ENCODE data around the gene SCN1A. TPM values are rescaled to one million over a fixed set of nuclear protein-coding genes. Genes with fewer than 3 reads are reported as not detected.

The SCN1A gene
- total and polyA plus RNA-seq, 2 donors: 0.02 to 0.09 TPM

- Histone ChIP-seq H3K27me3 (ENCODE audit: control insufficient read depth in 2 of 2, insufficient read depth in 1 of 2, low read length in 1 of 2) (no peaks in the 10 kb centered on the region), H3K4me3 (ENCODE audit: low read length in 2 of 2) (no peak overlapping the region), H3K36me3 (ENCODE audit: control insufficient read depth in 2 of 2, insufficient read depth in 2 of 2, low read length in 1 of 2) (no peaks in the 10 kb centered on the region), H3K9me3 (ENCODE audit: control insufficient read depth in 2 of 2, insufficient read depth in 1 of 2, low read length in 1 of 2) (no peaks in the 10 kb centered on the region), H3K4me1 (ENCODE audit: control insufficient read depth in 2 of 2, insufficient read depth in 2 of 2, low read length in 2 of 2) (no peaks in the 10 kb centered on the region), H3K27ac (ENCODE audit: low read depth in 1 of 2, low read length in 1 of 2) (no peak overlapping the region)
- no peak for DNase-seq (ENCODE audit: low read depth in 6 of 9, low spot score in 9 of 9)
- 71% methylated on average over 2 of the region's 2 CpGs for WGBS
Observed at GRCh38 chr2:166074011-166074410, 53.8 kb downstream of the SCN1A start.

- H3K36me3 ChIP-seq (ENCODE audit: control insufficient read depth in 2 of 2, insufficient read depth in 2 of 2, low read length in 1 of 2): no peaks in the 10 kb centered on the region
- no peaks in the 10 kb centered on the region for H3K4me1 ChIP-seq (ENCODE audit: control insufficient read depth in 2 of 2, insufficient read depth in 2 of 2, low read length in 2 of 2)
- WGBS: 87% methylated on average over 3 of the region's 3 CpGs
- no peaks in the 10 kb centered on the region for H3K27me3 ChIP-seq (ENCODE audit: control insufficient read depth in 2 of 2, insufficient read depth in 1 of 2, low read length in 1 of 2)
- no peak for DNase-seq (ENCODE audit: low read depth in 6 of 9, low spot score in 9 of 9)
- no peaks in the 10 kb centered on the region for H3K9me3 ChIP-seq (ENCODE audit: control insufficient read depth in 2 of 2, insufficient read depth in 1 of 2, low read length in 1 of 2)
- no peak overlapping the region for H3K4me3 ChIP-seq (ENCODE audit: low read length in 2 of 2)
- H3K27ac ChIP-seq (ENCODE audit: low read depth in 1 of 2, low read length in 1 of 2): no peak overlapping the region
Observed at GRCh38 chr2:166070231-166070630, 57.6 kb downstream of the SCN1A start.

- H3K27ac ChIP-seq (ENCODE audit: low read depth in 1 of 2, low read length in 1 of 2): no peak overlapping the region
- 95% methylated on average over 1 of the region's 1 CpG for WGBS
Observed at GRCh38 chr2:166068981-166069380, 58.8 kb downstream of the SCN1A start.

DNA sequence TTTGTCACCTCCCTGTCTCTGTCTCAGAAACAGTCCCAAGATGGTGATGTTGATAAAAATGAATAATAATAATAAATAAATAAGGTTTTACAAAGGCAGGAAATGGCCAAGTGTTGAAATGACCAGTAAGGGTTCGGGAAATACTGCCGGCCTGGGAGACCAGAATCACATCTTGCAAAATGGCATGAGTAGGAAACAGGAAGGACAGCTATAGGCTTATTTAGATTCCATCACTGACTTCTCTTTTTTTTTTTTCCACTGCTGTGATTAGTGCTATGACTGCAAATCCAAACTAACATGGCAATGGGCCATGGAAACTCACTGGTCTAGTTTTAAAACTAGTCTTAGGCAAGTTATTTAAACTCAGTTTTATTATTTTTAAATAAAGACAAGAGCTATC is 60.6 kb downstream of the SCN1A start:
- Histone ChIP-seq H3K36me3 (ENCODE audit: control insufficient read depth in 2 of 2, insufficient read depth in 2 of 2, low read length in 1 of 2) (no peaks in the 10 kb centered on the region), H3K27ac (ENCODE audit: low read depth in 1 of 2, low read length in 1 of 2) (no peak overlapping the region), H3K4me1 (ENCODE audit: control insufficient read depth in 2 of 2, insufficient read depth in 2 of 2, low read length in 2 of 2) (no peaks in the 10 kb centered on the region), H3K4me3 (ENCODE audit: low read length in 2 of 2) (no peak overlapping the region), H3K9me3 (ENCODE audit: control insufficient read depth in 2 of 2, insufficient read depth in 1 of 2, low read length in 1 of 2) (no peaks in the 10 kb centered on the region), H3K27me3 (ENCODE audit: control insufficient read depth in 2 of 2, insufficient read depth in 1 of 2, low read length in 1 of 2) (no peaks in the 10 kb centered on the region)
- 96% methylated on average over 2 of the region's 2 CpGs for WGBS
- no peak for DNase-seq (ENCODE audit: low read depth in 6 of 9, low spot score in 9 of 9)

More at GRCh38 chr2:166068981-166069380, 58.8 kb downstream of the SCN1A start:
- no peak overlapping the region for H3K4me3 ChIP-seq (ENCODE audit: low read length in 2 of 2)
- no peaks in the 10 kb centered on the region for H3K9me3 ChIP-seq (ENCODE audit: control insufficient read depth in 2 of 2, insufficient read depth in 1 of 2, low read length in 1 of 2)
- DNase-seq (ENCODE audit: low read depth in 6 of 9, low spot score in 9 of 9): no peak
- no peaks in the 10 kb centered on the region for H3K27me3 ChIP-seq (ENCODE audit: control insufficient read depth in 2 of 2, insufficient read depth in 1 of 2, low read length in 1 of 2)
- H3K4me1 ChIP-seq (ENCODE audit: control insufficient read depth in 2 of 2, insufficient read depth in 2 of 2, low read length in 2 of 2): no peaks in the 10 kb centered on the region
- no peaks in the 10 kb centered on the region for H3K36me3 ChIP-seq (ENCODE audit: control insufficient read depth in 2 of 2, insufficient read depth in 2 of 2, low read length in 1 of 2)

- Histone ChIP-seq H3K27me3 (ENCODE audit: control insufficient read depth in 2 of 2, insufficient read depth in 1 of 2, low read length in 1 of 2) (no peaks in the 10 kb centered on the region), H3K36me3 (ENCODE audit: control insufficient read depth in 2 of 2, insufficient read depth in 2 of 2, low read length in 1 of 2) (no peaks in the 10 kb centered on the region), H3K9me3 (ENCODE audit: control insufficient read depth in 2 of 2, insufficient read depth in 1 of 2, low read length in 1 of 2) (no peaks in the 10 kb centered on the region), H3K4me3 (ENCODE audit: low read length in 2 of 2) (no peak overlapping the region), H3K27ac (ENCODE audit: low read depth in 1 of 2, low read length in 1 of 2) (no peak overlapping the region), H3K4me1 (ENCODE audit: control insufficient read depth in 2 of 2, insufficient read depth in 2 of 2, low read length in 2 of 2) (no peaks in the 10 kb centered on the region)
- DNase-seq (ENCODE audit: low read depth in 6 of 9, low spot score in 9 of 9): no peak
- 89% methylated on average over 4 of the region's 4 CpGs for WGBS
Observed at GRCh38 chr2:166060191-166060590, 67.6 kb downstream of the SCN1A start.

DNA sequence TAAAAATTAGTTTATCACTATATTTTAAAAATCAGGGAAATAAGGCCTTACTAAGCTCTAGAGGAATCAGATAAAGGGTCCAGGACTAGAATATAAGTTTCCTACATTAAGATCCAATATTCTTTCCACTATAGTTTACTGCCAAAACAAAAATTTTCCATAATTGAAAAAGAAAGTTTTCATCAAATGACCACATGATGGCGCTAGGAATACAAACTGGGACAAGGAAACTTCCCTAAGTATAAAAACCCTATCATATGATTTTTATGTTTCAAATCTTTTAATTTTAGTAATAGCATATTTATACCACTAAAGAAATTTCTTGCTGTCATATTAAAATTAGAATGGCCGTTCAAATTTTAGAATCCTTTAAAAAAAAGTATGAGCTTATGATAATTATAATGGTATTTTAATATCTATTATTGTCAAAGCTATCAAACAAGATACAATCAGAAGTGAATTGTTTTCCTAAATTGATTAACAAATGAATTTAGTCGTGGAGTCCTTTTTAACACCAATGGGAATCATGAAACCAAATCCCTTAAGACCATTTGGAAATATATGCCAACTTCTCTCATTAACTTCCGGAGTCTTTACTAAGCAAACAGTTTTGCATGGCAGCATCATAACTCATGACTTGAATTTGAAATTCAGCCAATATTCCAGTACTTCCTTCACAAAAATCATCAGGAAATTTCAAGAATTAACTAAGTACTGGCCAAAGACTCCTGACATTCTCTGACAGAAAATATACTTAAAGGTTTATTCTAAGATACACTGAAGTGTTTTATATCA is 70.3 kb downstream of the SCN1A start:
- Histone ChIP-seq H3K4me3 (ENCODE audit: low read length in 2 of 2) (no peak overlapping the region), H3K27ac (ENCODE audit: low read depth in 1 of 2, low read length in 1 of 2) (no peak overlapping the region), H3K27me3 (ENCODE audit: control insufficient read depth in 2 of 2, insufficient read depth in 1 of 2, low read length in 1 of 2) (no peaks in the 10 kb centered on the region), H3K36me3 (ENCODE audit: control insufficient read depth in 2 of 2, insufficient read depth in 2 of 2, low read length in 1 of 2) (no peaks in the 10 kb centered on the region), H3K4me1 (ENCODE audit: control insufficient read depth in 2 of 2, insufficient read depth in 2 of 2, low read length in 2 of 2) (no peaks in the 10 kb centered on the region), H3K9me3 (ENCODE audit: control insufficient read depth in 2 of 2, insufficient read depth in 1 of 2, low read length in 1 of 2) (no peaks in the 10 kb centered on the region)
- no peak for DNase-seq (ENCODE audit: low read depth in 6 of 9, low spot score in 9 of 9)
- WGBS: 17% methylated on average over 4 of the region's 4 CpGs

DNA sequence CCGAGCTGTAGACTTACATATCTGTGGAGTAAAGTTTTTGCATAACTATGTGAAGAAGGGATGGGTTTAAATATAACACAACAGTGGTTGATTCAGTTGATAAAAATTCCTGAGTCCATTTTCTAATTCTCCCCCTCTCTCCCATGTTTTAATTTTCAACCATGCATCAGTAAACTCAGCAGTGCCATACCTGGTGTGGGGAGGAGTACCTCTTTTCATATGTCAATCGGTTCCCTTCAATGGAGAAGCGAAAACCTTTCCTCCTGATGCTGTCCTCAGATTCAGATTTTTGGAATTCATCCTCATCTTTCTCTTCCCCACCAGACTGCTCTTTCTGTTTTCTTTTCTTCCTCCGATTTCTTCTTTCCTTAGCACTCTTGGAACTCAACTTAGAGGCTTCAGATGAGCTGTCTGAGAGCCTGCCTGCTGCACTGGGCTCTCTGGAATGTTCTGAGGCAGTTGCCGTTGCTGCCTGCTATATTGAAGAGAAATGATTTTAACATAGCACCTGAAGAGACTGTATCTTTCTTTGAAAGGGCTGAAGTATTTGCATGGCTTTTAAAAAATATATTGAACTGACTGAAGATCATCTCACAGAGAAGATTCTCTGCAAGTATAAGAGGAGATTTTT is 82.9 kb downstream of the SCN1A start:
- H3K9me3 ChIP-seq (ENCODE audit: control insufficient read depth in 2 of 2, insufficient read depth in 1 of 2, low read length in 1 of 2): no peaks in the 10 kb centered on the region
- H3K27ac ChIP-seq (ENCODE audit: low read depth in 1 of 2, low read length in 1 of 2): no peak overlapping the region
- no peaks in the 10 kb centered on the region for H3K27me3 ChIP-seq (ENCODE audit: control insufficient read depth in 2 of 2, insufficient read depth in 1 of 2, low read length in 1 of 2)
- WGBS: 90% methylated on average over 5 of the region's 5 CpGs
- no peak overlapping the region for H3K4me3 ChIP-seq (ENCODE audit: low read length in 2 of 2)
- no peaks in the 10 kb centered on the region for H3K4me1 ChIP-seq (ENCODE audit: control insufficient read depth in 2 of 2, insufficient read depth in 2 of 2, low read length in 2 of 2)
- H3K36me3 ChIP-seq (ENCODE audit: control insufficient read depth in 2 of 2, insufficient read depth in 2 of 2, low read length in 1 of 2): no peaks in the 10 kb centered on the region
- DNase-seq (ENCODE audit: low read depth in 6 of 9, low spot score in 9 of 9): no peak

DNA sequence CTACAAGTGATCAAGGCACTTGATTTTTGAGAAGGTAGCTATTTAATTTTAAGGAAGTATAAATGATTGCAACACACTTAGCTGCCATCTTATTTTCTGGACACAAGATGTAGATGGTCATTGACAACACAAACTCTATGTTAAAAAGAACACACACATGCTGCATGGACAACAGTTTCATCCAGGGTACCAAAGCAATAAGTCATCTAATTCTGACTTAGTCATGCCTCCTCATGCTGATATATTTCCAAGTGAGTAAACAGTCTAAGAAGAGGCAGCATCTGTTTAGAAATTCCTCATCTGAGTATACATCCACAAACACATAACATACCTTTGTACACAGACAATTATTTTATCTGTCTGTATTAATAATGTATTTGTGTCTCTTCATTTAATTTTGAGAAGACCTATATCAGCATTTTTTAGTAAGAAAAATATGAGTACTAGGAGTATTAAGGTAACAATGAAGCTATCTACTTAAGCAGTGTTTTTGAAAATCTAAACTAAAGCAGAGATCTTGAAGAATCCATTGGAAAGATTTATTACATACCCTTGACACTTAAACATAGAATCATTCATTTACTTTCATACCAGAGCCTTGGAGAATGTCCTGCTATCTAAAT is 84.9 kb downstream of the SCN1A start:
- Histone ChIP-seq H3K36me3 (ENCODE audit: control insufficient read depth in 2 of 2, insufficient read depth in 2 of 2, low read length in 1 of 2) (no peaks in the 10 kb centered on the region), H3K4me1 (ENCODE audit: control insufficient read depth in 2 of 2, insufficient read depth in 2 of 2, low read length in 2 of 2) (no peaks in the 10 kb centered on the region), H3K9me3 (ENCODE audit: control insufficient read depth in 2 of 2, insufficient read depth in 1 of 2, low read length in 1 of 2) (no peaks in the 10 kb centered on the region), H3K27ac (ENCODE audit: low read depth in 1 of 2, low read length in 1 of 2) (no peak overlapping the region), H3K4me3 (ENCODE audit: low read length in 2 of 2) (no peak overlapping the region), H3K27me3 (ENCODE audit: control insufficient read depth in 2 of 2, insufficient read depth in 1 of 2, low read length in 1 of 2) (no peaks in the 10 kb centered on the region)
- no peak for DNase-seq (ENCODE audit: low read depth in 6 of 9, low spot score in 9 of 9)

DNA sequence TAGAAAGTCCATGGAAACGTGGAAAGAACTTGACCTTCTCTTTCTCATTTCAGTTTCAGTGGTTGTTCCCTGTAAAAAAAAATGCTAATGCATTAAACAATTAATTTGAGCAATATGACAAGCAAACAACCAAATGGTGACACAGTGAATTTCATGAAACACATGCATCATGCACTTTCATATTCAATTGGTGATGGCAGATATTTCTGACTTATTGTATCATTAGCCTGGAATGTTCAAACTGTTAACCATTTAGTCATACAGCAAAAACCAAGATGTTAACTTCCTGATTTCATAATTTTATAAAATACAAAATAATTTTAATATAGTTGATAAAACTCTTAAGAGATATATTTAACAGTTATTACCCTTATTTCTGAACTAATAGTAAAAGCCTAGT is 85.5 kb downstream of the SCN1A start:
- no peaks in the 10 kb centered on the region for H3K36me3 ChIP-seq (ENCODE audit: control insufficient read depth in 2 of 2, insufficient read depth in 2 of 2, low read length in 1 of 2)
- 78% methylated on average over 1 of the region's 1 CpG for WGBS
- no peak for DNase-seq (ENCODE audit: low read depth in 6 of 9, low spot score in 9 of 9)
- no peaks in the 10 kb centered on the region for H3K9me3 ChIP-seq (ENCODE audit: control insufficient read depth in 2 of 2, insufficient read depth in 1 of 2, low read length in 1 of 2)
- no peaks in the 10 kb centered on the region for H3K4me1 ChIP-seq (ENCODE audit: control insufficient read depth in 2 of 2, insufficient read depth in 2 of 2, low read length in 2 of 2)
- no peak overlapping the region for H3K27ac ChIP-seq (ENCODE audit: low read depth in 1 of 2, low read length in 1 of 2)
- H3K27me3 ChIP-seq (ENCODE audit: control insufficient read depth in 2 of 2, insufficient read depth in 1 of 2, low read length in 1 of 2): no peaks in the 10 kb centered on the region
- no peak overlapping the region for H3K4me3 ChIP-seq (ENCODE audit: low read length in 2 of 2)
